ENCODE data around the gene NUAK1.

- TF ChIP-seq CTCF (conservative IDR thresholded peaks at IDR 0.05; ENCODE audit: low read depth in 2 of 2) (no peak), POLR2AphosphoS5 (IDR thresholded peaks at IDR 0.05; ENCODE audit: low read depth) (no peak), EZH2 (IDR thresholded peaks at IDR 0.05; ENCODE audit: low read depth, unreplicated experiment) (no peak), NANOG (IDR thresholded peaks at IDR 0.05; ENCODE audit: borderline replicate concordance) (no peak), EZH2phosphoT487 (IDR thresholded peaks at IDR 0.05; ENCODE audit: unreplicated experiment) (no peak), REST (IDR thresholded peaks at IDR 0.05; ENCODE audit: unreplicated experiment) (no peak), JUNB (IDR thresholded peaks at IDR 0.05; ENCODE audit: unreplicated experiment) (no peak), CREB1 (CRISPR knock-in tag; IDR thresholded peaks at IDR 0.05; ENCODE audit: low read depth) (no peak), ZNF114 (CRISPR knock-in tag; IDR thresholded peaks at IDR 0.05) (no peak)
Observed at GRCh38 chr12:106039242-106039641, 99.5 kb downstream of the NUAK1 start.

Measured in GM23338 (cell line).